Activated CD4-positive, alpha-beta T cell treated with anti-CD3 and anti-CD28 coated beads for 36 hours (primary cell): ENCODE measurements around the gene CRISP1. TPM values are rescaled to one million over a fixed set of nuclear protein-coding genes. Genes with fewer than 3 reads are reported as not detected.

ENCODE experiments used
- ATAC-seq: fragments of 200-7000 bp; cut with Tn5 transposase; one replicate; pipeline ENCODE4 v1.10.0; 2021; ENCODE audit warnings: mild to moderate bottlenecking, moderate library complexity
- CTCF ChIA-PET: fragments of 350-600 bp; sonication (Branson Sonifier 250); formaldehyde crosslinking; loops from one replicate; lab custom pipeline; 2021; ENCODE audit warnings: antibody characterized with exemption; lab: Charles Lee
- POLR2A ChIA-PET: fragments of 350-600 bp; sonication (Branson Sonifier 250); formaldehyde crosslinking; loops from one replicate; lab custom pipeline; 2021; ENCODE audit warnings: antibody characterized with exemption, inconsistent platforms; lab: Charles Lee
- DNase-seq: peaks from one replicate; pipeline ENCODE4 v3.0.0-alpha.2; 2020
- H3K27ac Mint-ChIP-seq: one replicate; pipeline ENCODE4 v1.8.0; 2021; ENCODE audit warnings: mixed read lengths
- H3K27me3 Mint-ChIP-seq: one replicate; pipeline ENCODE4 v1.8.0; 2021; ENCODE audit warnings: mixed read lengths
- H3K36me3 Mint-ChIP-seq: one replicate; pipeline ENCODE4 v1.8.0; 2021; ENCODE audit warnings: low read depth, mixed read lengths
- H3K4me1 Mint-ChIP-seq: one replicate; pipeline ENCODE4 v1.8.0; 2021; ENCODE audit warnings: mixed read lengths
- H3K4me3 Mint-ChIP-seq: one replicate; pipeline ENCODE4 v1.8.0; 2021; ENCODE audit warnings: mild to moderate bottlenecking, moderate library complexity, mixed read lengths
- H3K9me3 Mint-ChIP-seq: one replicate; pipeline ENCODE4 v1.8.0; 2021; ENCODE audit warnings: low read depth, mixed read lengths
- intact Hi-C, 2 experiments: fragments of 100-400 bp; cut with DNase I in 1 of 2; cut with micrococcal nuclease in 1 of 2; formaldehyde crosslinking; loops; one replicate each; pipeline versions ENCODE4 v1.14.2 to v1.15.1; 2022 to 2024; cut with DNase I, micrococcal nuclease
- total RNA-seq, 2 experiments: library from RNA; stranded (reverse); gene quantifications; one replicate each; pipeline ENCODE4 v1.2.3, GENCODE V29; 2021

Gene CRISP1
- total RNA-seq, 2 experiments from 2014 or later = not detected

DNA sequence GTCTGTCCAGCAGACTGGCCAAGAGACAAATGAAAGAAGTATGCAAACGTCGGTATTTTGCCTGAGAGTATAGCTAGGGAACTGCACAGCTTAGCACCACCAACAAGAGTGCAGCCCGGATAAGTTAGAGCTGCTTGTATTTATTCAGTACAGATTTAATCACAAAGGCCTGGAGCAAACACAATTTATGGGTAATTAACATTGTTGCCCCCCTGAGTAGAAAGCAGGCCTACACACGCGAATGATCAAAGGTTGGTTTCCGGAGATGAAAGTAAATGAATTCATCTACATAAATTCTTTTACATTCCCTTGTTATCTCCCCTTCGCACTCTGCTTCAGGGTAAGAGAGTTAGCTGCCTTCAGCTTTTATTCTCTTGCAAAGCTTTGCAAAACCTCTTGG lies 24.7 kb upstream of the CRISP1 start:
- POLR2A ChIA-PET = no interaction called here
- no peaks in the 10 kb centered on the region for H3K27me3 Mint-ChIP-seq
- DNase-seq (no peak), ATAC-seq (no peak)
- no peaks in the 10 kb centered on the region for H3K36me3 Mint-ChIP-seq
- H3K9me3 Mint-ChIP-seq = peaks cover 11% of the 10 kb centered on the region
- no peak overlapping the region for H3K27ac Mint-ChIP-seq
- no peak overlapping the region for H3K4me3 Mint-ChIP-seq
- intact Hi-C loops = no loop called here
- CTCF ChIA-PET = no interaction called here
- H3K4me1 Mint-ChIP-seq = no peaks in the 10 kb centered on the region

DNA sequence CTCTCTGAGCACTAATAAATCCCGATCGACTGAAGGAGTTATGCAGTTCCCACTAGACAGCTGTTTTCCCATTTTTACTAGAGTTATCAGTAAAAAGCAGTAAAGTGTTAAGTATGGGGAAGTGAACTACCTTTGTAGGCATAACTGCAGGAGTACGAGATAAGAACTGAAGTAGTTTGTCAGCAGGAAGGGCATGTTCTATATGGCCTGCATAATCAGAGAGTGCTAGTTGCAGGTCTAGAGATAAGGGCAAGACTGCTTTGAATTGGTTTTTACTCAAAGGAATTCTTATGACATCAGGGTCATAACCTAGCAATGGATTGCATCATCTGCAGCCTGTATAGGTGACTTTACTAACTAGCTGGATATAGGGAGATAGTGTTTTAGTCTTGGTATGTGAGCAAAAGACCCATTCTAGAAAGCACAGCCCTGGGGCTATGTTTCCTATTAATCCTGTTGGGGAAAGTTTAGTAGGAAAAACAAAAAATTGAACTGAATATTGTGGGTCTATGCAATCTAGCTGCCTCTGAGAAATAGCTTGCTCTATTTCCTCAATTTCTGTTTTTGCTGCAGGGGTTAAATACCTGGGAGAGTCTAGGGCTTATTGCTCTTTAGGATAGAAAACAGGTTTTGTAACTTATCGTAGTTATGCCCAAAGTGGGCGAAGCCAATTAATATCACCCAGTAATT lies 22.6 kb upstream of the CRISP1 start:
- DNase-seq (no peak), ATAC-seq (no peak)
- ChIA-PET CTCF (interaction anchor here (0.6 to 0.9 kb wide), 4 partner anchors 8 to 453 kb away, joined by 3 read pairs; no protein-coding TSS in a partner anchor), POLR2A (no interaction called here)
- Mint-ChIP-seq H3K9me3 (peaks cover 11% of the 10 kb centered on the region), H3K4me1 (no peaks in the 10 kb centered on the region), H3K4me3 (no peak overlapping the region), H3K36me3 (no peaks in the 10 kb centered on the region), H3K27ac (no peak overlapping the region), H3K27me3 (no peaks in the 10 kb centered on the region)
- intact Hi-C loops = no loop called here

- H3K4me1 Mint-ChIP-seq = no peaks in the 10 kb centered on the region
- intact Hi-C loops = no loop called here
- ChIA-PET POLR2A (no interaction called here), CTCF (no interaction called here)
- ATAC-seq (no peak), DNase-seq (no peak)
- H3K27me3 Mint-ChIP-seq = no peaks in the 10 kb centered on the region
- H3K4me3 Mint-ChIP-seq = no peak overlapping the region
- H3K9me3 Mint-ChIP-seq = peaks cover 2% of the 10 kb centered on the region
- H3K27ac Mint-ChIP-seq = no peak overlapping the region
- no peaks in the 10 kb centered on the region for H3K36me3 Mint-ChIP-seq
Observed at GRCh38 chr6:49868951-49869529, 2.7 kb upstream of the CRISP1 start.

- ATAC-seq = no peak
- Mint-ChIP-seq H3K4me1 (no peaks in the 10 kb centered on the region), H3K36me3 (no peaks in the 10 kb centered on the region), H3K27me3 (peaks cover 4% of the 10 kb centered on the region), H3K27ac (no peak overlapping the region), H3K4me3 (no peak overlapping the region), H3K9me3 (no peaks in the 10 kb centered on the region)
- ChIA-PET CTCF (no interaction called here), POLR2A (no interaction called here)
- DNase-seq = no peak
- intact Hi-C loops = no loop called here
Observed at GRCh38 chr6:49856282-49856681, 10.1 kb downstream of the CRISP1 start.

- no peak for ATAC-seq
- H3K4me3 Mint-ChIP-seq = no peak overlapping the region
- no peaks in the 10 kb centered on the region for H3K9me3 Mint-ChIP-seq
- POLR2A ChIA-PET = no interaction called here
- no peaks in the 10 kb centered on the region for H3K4me1 Mint-ChIP-seq
- H3K36me3 Mint-ChIP-seq = no peaks in the 10 kb centered on the region
- CTCF ChIA-PET = interaction anchor here (1.1 kb wide), 1 partner anchor 323 kb away, joined by 3 read pairs; no protein-coding TSS in a partner anchor
- no peak overlapping the region for H3K27ac Mint-ChIP-seq
- peaks cover 5% of the 10 kb centered on the region for H3K27me3 Mint-ChIP-seq
- intact Hi-C loops = no loop called here
- DNase-seq = no peak
Observed at GRCh38 chr6:49855221-49855620, 11.1 kb downstream of the CRISP1 start.

GRCh38 chr6:49852975-49853374 lies 13.4 kb downstream of the CRISP1 start:
- ChIA-PET CTCF (no interaction called here), POLR2A (no interaction called here)
- Mint-ChIP-seq H3K4me3 (no peak overlapping the region), H3K27me3 (peaks cover 4% of the 10 kb centered on the region), H3K27ac (no peak overlapping the region), H3K9me3 (no peaks in the 10 kb centered on the region), H3K36me3 (no peaks in the 10 kb centered on the region), H3K4me1 (no peaks in the 10 kb centered on the region)
- intact Hi-C loops = no loop called here
- DNase-seq (no peak), ATAC-seq (no peak)

DNA sequence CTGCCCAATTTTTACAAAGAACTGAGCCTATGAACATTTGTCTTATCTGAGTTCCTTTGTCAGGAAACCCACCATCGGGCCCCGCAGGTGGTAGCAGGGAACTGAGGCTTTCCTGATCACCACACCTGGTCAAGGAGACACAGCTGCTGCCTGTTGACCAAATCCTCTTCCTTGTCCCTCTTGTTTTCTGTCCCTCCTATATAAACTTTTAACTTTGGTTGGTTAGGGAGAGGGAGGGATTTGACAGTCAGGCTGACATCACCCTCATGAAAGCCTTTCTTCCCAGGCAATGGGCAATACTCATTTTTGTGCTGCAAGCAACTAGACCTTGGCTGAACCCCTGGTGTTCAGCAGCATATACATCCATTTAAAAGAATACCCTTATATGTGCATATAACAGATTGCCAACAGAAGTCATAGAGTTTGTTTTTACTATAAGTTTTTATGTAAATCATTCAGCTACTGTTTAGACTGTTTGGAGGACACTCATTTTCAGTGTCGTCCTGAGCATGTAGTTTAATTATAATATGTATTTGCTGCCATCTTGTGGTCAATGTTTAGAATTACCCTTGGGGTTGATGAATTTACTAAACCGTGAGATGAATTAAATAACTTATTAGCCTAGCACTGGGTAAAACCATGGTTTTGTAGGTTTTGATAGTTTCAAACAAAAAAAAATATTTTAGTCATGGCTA lies 17.0 kb downstream of the CRISP1 start:
- no peak for DNase-seq
- no peaks in the 10 kb centered on the region for H3K9me3 Mint-ChIP-seq
- no peak overlapping the region for H3K27ac Mint-ChIP-seq
- H3K4me1 Mint-ChIP-seq = no peaks in the 10 kb centered on the region
- ChIA-PET CTCF (interaction anchor here (0.7 to 5.2 kb wide), 9 partner anchors 21 to 317 kb away, joined by 3 to 29 read pairs (median 4); no protein-coding TSS in a partner anchor), POLR2A (no interaction called here)
- ATAC-seq = peak; percentile 53
- intact Hi-C loops = loop anchor here (1.0 to 2.0 kb wide), 3 partner anchors 226 to 317 kb away; no protein-coding TSS in a partner anchor
- no peaks in the 10 kb centered on the region for H3K36me3 Mint-ChIP-seq
- H3K27me3 Mint-ChIP-seq = peaks cover 5% of the 10 kb centered on the region
- H3K4me3 Mint-ChIP-seq = no peak overlapping the region

GRCh38 chr6:49847673-49848072 lies 18.7 kb downstream of the CRISP1 start:
- no peak overlapping the region for H3K27ac Mint-ChIP-seq
- POLR2A ChIA-PET = no interaction called here
- H3K27me3 Mint-ChIP-seq = peaks cover 5% of the 10 kb centered on the region
- ATAC-seq (no peak), DNase-seq (no peak)
- no peaks in the 10 kb centered on the region for H3K9me3 Mint-ChIP-seq
- H3K36me3 Mint-ChIP-seq = no peaks in the 10 kb centered on the region
- no peak overlapping the region for H3K4me3 Mint-ChIP-seq
- intact Hi-C loops = loop anchor here in 1 of 2 experiments (2.0 kb wide), 1 partner anchor 225 kb away; no protein-coding TSS in a partner anchor
- CTCF ChIA-PET = interaction anchor here (5.2 kb wide), 1 partner anchor 315 kb away, joined by 29 read pairs; no protein-coding TSS in a partner anchor
- no peaks in the 10 kb centered on the region for H3K4me1 Mint-ChIP-seq

DNA sequence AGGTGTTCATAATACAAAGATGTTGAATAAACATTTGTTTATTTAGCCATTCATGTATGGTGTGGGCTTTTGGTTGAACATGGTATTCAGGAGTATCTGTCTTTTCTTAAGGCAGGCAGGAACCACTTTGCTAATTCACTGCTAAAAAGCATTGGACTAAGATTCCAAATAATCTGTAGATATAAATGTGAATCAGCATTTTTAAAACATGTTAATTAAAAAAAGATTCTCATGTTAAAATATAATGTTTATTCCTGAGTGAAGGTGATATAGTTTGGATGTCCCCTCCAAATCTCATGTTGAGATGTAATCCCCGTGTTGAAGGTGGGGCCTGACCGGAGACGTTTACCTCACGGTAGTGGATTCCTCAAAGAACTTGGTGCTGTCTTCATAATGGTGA lies 19.3 kb downstream of the CRISP1 start:
- ATAC-seq (no peak), DNase-seq (no peak)
- POLR2A ChIA-PET = no interaction called here
- Mint-ChIP-seq H3K9me3 (no peaks in the 10 kb centered on the region), H3K4me1 (no peaks in the 10 kb centered on the region), H3K27ac (no peak overlapping the region), H3K4me3 (no peak overlapping the region), H3K27me3 (peaks cover 5% of the 10 kb centered on the region), H3K36me3 (no peaks in the 10 kb centered on the region)
- intact Hi-C loops = no loop called here
- CTCF ChIA-PET = no interaction called here

DNA sequence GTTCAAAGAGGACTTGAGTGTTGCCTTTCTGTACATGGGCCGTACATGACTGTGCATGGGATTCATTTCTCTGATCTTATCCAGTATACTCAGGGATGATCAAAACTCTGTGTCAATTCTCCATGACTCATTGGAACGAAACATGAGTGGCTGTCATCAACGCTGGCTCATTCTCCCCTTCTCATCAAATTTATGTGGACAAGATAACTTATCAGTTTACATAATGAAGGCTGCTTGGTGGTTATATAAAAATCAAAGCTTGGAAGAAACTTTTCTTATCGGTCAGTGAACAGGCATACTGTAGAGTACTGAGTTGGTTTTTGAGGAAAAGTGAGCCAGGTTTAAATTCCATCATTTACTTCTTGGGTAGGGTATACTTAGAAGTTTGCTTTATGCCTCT lies 24.9 kb downstream of the CRISP1 start:
- CTCF ChIA-PET = no interaction called here
- Mint-ChIP-seq H3K27me3 (peaks cover 2% of the 10 kb centered on the region), H3K36me3 (no peaks in the 10 kb centered on the region), H3K4me3 (no peak overlapping the region), H3K27ac (no peak overlapping the region), H3K9me3 (no peaks in the 10 kb centered on the region), H3K4me1 (no peaks in the 10 kb centered on the region)
- DNase-seq (no peak), ATAC-seq (no peak)
- intact Hi-C loops = no loop called here
- POLR2A ChIA-PET = no interaction called here

DNA sequence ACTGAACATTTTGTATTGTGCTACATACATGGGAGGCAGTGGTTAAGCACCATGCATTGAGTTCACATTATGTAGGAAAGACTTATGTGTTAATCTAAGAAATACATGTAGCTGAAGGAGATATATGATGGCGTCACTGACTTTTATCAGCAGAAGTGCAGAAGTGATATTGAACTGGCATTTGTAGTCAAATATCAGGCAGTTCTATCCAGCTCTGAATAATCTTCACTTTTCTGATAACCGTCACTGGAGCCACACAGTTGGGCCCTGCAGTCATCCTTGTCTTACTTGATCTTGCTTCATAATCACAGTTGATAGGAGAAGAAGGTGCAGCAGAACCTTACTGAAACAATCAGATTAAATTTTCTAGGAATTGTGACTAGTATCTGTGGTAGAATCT lies 26.4 kb downstream of the CRISP1 start:
- ChIA-PET CTCF (no interaction called here), POLR2A (no interaction called here)
- no peak for DNase-seq
- ATAC-seq = no peak
- H3K4me3 Mint-ChIP-seq = no peak overlapping the region
- no peak overlapping the region for H3K27ac Mint-ChIP-seq
- H3K9me3 Mint-ChIP-seq = no peaks in the 10 kb centered on the region
- no peaks in the 10 kb centered on the region for H3K4me1 Mint-ChIP-seq
- no peaks in the 10 kb centered on the region for H3K27me3 Mint-ChIP-seq
- intact Hi-C loops = no loop called here
- no peaks in the 10 kb centered on the region for H3K36me3 Mint-ChIP-seq

DNA sequence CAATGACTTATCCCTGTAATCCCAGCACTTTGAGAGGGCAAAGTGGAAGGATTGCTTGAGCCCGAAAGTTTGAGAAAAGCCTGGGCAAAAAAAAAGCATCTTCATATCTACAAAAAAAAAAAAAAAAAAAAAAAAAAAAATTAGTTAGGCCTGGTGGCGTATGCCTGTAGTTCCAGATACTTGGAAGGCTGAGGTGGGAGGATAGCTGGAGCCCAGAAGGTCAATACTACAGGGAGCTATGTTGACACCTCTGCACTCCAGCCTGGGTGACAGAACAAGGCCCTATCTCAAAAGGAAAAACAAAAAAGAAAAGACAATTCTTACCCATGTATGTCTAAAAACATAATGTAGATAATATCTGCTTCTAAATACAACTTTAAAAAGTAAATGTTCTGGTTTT lies 27.2 kb downstream of the CRISP1 start:
- ATAC-seq = no peak
- Mint-ChIP-seq H3K9me3 (no peaks in the 10 kb centered on the region), H3K27me3 (no peaks in the 10 kb centered on the region), H3K4me3 (no peak overlapping the region), H3K36me3 (no peaks in the 10 kb centered on the region), H3K27ac (no peak overlapping the region), H3K4me1 (no peaks in the 10 kb centered on the region)
- ChIA-PET CTCF (no interaction called here), POLR2A (no interaction called here)
- no peak for DNase-seq
- intact Hi-C loops = no loop called here
